Cerebellar nuclear complex (tissue), 1 donor: ENCODE data around the gene ATP9B.
"Not testable (repeated sequence)": the region's sequence is repeated elsewhere in the genome, so short reads cannot be mapped to it uniquely, and the experiment has no call there.

Experiments used
- DNase-seq, 2 experiments: peaks; one replicate each; lab custom pipeline; 2025; lab: John Stamatoyannopoulos, UW

Gene ATP9B

DNA sequence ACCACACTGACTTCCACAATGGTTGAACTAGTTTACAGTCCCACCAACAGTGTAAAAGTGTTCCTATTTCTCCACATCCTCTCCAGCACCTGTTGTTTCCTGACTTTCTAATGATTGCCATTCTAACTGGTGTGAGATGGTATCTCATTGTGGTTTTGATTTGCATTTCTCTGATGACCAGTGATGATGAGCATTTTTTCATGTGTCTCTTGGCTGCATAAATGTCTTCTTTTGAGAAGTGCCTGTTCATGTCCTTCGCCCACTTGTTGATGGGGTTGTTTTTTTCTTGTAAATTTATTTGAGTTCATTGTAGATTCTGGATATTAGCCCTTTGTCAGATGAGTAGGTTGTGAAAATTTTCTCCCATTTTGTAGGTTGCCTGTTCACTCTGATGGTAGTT is 216.0 kb downstream of the ATP9B start:
- DNase-seq, result not testable (repeated sequence)

DNA sequence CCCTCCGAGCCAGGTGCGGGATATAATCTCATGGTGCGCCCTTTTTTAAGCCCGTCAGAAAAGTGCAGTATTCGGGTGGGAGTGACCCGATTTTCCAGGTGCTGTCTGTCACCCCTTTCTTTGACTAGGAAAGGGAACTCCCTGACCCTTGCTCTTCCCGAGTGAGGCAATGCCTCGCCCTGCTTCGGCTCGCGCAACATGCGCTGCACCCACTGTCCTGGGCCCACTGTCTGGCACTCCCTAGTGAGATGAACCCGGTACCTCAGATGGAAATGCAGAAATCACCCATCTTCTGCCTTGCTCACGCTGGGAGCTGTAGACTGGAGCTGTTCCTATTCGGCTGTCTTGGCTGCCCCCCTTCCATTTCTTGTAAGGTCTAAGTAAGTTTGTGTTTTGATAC is 221.2 kb downstream of the ATP9B start:
- not testable (repeated sequence) for DNase-seq

DNA sequence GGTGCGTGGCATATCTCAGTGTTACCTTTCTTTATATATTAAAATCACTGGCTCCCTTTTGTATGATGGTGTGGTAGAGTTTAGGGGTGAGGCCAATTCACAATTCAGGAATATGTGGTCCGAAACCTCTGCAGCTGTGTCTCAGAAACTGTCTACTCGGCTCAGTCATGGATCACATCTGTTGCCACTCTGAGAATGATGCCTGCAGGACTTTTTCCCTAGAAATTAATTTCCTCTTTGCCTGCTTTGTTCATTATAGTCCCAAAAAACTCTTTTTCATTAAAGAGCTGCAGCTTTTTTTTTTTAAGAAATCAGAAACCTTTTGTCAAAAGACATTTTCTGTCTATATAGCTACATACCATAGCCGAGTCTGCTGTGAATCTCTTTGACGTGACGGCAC is 221.7 kb downstream of the ATP9B start:
- DNase-seq, result no peak

DNA sequence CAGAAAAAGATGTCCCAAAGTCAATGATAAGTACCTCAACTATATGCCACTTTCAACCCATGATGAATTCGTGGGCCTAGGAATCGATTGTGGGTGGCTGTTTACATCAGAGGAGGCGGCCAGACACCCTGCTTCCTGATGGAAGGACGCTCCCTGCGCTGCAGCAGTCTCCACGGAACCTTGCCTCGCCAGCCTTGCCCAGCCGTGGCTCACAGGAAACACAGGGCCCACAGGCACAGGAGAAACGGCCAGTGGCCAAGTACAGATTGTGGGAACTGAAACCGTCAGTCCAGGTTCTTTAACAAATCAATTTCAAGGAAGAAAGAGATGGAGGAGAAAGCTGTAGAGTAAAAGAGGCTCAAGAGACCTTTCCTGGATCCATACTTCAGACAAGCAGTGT is 225.0 kb downstream of the ATP9B start:
- no peak for DNase-seq

DNA sequence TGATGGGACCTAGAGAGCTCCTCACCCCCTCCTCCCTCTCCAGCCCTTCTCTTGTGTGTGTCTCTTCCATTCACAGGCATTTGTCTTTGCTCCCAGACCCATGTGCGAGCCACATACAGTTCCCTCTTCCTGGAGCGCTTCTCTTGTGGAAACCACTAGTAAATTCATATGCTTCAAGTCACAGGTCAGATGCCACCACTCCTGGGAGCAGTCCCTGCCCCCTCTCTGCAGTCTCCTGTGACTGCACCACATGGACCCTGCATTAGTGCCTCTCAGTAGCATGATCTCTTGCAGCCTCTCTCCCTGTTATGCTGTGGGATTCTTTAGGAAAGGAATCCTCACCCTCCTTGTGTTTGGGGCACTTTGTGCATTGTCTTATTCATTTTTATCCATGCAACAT is 230.1 kb downstream of the ATP9B start:
- DNase-seq, result no peak

DNA sequence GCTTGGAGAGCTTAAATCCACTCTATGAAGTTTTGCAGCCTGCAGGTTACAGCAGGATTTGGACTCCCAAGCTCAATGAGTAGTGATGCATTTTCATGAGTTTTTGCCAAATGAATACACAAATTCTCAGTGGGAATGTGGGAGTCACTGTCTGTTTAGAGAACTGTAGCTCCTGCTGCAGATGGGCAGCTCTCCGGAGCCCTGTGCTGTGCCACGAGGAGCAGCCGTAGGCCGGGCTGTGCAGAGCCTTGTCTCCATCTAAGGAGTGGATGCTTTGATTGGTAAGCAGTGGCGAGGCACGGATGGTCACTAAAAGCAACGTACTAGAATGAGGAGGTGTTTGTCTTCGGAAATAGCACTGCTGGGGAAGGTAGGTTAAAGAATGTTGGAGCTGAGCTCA is 230.5 kb downstream of the ATP9B start:
- DNase-seq, result no peak

DNA sequence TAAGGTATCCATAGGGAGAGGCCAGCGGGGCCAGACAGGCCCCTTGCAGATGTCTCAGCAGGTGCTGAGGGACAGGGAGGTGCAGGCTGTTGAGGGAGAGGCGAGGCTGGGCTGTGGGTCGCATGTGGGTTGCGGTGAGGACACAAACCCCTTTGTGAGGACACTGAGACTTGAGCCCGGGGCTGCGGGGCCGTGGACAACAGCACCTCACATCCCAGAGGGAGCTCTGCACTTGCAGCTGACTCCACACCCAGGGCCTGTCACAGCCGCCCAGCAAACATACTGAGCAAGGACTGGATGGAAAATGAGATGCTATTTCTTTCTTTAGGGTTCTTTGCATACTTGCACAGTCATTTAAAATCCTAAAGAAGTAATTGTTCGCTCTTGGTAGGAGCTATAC is 231.2 kb downstream of the ATP9B start:
- no peak for DNase-seq

DNA sequence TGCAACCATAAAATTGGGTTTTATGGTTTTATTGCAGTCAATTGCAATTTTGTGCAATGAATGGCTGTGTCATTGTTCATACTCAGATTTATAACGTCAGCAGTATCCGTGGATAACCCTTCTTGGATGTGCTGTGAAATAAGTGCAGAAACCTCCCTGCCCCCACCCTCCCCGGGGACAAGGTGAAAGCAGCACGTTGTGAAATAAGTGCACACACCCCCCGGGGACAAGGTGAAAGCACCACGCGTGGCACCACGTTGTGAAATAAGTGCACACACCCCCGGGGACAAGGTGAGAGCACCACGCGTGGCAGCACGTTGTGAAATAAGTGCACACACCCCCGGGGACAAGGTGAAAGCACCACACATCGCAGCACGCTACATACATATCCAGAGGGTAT is 232.9 kb downstream of the ATP9B start:
- no peak for DNase-seq

DNA sequence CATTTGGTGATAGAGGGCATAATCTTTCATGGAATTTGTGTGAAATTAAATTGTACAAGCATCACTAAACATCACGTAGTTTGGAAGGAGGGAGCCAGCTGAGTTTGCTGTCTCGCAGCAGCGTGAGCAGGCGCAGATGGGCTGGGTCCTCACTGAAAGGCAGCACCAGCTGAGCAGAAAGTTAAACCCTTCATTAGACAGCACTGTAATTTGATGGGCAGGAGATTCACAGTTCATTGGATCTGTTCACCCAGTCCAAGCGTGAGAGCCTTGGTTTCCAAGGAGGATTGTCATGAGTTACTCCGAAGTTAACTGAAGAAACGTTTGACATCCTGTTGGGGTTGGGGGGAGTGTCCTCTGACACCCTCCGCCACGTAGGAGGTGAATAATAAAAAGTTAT is 236.7 kb downstream of the ATP9B start:
- no peak for DNase-seq

DNA sequence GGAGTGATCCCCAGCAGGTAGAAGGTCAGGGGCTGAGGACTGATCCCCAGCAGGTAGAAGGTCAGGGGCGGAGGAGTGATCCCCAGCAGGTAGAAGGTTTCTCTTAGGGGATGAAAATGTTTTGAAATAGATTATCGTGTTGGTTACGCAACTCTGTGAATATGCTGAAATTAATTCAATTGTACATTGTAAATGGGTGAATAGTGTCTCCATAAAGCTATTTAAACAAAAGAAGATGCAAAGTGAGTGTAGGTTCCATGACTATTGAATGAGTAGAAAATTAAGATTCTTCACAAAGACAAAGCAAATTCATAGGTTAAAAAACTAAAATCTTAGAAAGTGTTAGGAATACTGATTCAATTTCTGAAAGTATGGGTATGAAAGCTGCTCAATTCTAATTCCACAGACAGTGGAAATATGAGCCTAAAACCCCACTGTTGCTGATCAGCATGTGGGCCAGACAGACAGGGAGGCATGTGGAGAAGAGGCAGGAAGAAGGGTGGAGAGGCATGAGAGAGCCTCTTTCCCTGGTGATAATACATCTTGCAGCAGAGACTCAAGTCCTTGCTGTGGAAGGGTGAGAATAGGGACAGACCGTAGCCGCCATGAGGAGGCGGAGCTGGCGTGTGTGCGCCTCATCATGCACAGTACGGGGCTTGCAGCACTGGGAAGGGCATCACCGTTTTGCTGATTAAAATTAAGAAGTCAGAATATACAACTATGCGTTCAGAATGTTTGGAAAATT is 240.6 kb downstream of the ATP9B start:
- no peak for DNase-seq

DNA sequence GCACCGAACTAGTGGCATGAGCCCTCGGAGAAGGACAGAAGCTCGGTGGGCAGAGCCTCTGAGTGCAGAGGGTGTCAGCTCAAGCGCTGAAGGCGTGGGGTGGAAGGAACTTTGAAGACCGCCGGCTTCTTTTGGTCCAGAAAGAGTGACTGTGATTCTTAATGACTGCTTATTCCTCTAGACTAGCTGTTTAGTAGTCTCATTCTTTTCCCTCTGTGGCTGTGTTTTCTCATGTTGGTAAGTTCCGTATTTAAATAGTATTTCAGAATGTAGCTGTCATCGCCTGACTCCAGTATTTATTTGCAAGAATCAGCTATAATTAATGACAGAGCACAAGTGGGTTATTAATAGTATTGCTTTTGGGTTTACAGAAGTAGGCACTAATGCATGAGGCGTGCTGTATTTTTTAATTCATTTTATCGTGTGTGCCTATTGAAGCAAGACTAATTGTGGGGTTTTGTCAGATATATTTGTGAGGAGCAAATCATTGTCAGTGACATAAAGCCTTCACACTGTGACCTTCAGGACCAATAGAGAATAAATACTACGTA is 245.7 kb downstream of the ATP9B start:
- DNase-seq, result no peak

DNA sequence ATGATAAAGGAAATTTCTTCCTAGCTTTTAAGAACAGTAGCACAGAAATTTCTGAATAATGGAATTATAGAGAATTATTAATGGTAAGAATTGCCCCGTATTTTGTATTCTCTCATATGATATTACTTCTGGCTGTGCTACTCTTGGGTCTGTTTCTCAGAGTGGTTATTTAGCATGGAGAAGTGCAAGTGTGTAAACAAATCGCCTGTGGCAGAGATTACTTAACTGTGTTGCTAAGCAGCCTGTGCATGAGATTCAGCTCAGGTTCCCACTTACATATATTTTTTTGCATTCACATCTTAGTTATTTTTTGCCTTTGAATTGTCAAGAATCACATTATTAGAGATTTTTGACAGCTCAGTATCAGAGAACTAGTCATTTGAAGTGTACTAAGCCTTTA is 246.4 kb downstream of the ATP9B start:
- no peak for DNase-seq

DNA sequence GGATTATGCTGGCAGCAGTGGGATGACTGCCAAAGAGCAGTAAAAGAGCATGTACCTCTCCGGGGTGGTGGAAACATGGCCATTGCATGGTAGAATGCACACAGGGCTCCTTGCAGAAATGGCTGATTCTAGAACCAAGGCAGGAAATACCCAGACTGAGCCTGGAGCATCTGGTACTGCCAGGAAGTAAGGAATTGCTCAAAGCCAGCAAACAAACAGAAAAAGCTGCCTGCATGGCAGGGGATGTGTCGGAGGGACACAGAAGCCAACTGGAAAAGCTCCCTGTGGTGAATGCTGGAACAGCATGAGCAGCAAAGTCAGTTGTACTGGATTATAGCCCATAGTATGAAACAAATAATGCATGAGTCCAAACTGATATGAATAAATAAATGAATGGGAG is 248.5 kb downstream of the ATP9B start:
- peak; percentile 34 to 62 for DNase-seq

DNA sequence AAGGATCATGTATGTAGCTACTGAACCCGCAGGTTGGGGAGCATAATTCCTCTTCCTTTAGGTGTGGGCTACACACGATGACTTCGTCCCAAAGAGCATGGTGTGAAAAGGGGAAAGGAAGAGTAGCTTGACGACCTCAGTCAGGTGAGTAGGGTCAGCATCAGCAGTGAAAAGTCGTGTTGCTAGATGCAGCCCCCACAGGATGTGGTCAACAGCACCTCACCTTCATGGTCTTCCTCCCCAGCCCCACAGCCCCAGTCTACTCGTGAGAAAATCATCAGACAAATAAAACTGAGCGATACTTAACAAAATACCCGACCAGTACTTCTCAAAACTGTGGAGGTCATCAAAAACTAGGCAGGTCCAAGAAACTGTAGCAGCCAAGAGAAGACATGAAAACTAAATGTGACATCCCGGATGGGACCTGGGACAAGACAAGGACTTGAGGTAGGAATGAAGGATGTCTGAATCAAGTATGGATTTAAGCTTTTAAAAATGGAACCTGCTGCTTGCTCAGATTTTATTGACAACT is 249.0 kb downstream of the ATP9B start:
- no peak for DNase-seq

DNA sequence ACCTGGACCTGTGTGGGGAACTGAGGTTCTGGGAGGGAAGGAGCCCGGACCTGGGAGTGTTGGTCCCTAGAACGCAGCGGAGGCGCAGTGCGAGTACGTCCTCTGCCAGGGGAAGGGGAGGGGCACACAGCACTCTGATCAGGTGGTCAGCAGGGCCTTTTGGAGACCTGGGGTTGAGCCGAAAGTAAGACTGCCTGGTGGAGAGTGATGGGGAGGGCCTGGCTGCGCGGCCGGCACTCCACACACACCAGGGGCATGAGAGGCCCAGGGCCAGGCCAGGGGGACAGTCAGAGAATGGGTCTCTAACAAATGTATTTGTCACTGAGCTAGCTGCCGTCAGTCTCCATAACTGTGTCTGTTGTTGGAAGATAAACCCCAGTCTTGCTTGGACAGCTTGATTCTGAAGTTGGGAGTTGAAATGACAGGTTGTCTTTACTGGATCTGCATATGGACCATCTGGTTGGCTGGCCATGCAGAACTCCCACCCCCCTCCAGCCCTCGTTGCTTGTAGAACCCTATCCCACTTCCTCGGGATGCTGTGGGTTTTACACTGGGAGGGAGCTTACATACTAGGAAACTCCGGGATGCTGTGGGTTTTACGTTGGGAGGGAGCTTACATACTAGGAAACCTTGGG is 251.1 kb downstream of the ATP9B start:
- no peak for DNase-seq

DNA sequence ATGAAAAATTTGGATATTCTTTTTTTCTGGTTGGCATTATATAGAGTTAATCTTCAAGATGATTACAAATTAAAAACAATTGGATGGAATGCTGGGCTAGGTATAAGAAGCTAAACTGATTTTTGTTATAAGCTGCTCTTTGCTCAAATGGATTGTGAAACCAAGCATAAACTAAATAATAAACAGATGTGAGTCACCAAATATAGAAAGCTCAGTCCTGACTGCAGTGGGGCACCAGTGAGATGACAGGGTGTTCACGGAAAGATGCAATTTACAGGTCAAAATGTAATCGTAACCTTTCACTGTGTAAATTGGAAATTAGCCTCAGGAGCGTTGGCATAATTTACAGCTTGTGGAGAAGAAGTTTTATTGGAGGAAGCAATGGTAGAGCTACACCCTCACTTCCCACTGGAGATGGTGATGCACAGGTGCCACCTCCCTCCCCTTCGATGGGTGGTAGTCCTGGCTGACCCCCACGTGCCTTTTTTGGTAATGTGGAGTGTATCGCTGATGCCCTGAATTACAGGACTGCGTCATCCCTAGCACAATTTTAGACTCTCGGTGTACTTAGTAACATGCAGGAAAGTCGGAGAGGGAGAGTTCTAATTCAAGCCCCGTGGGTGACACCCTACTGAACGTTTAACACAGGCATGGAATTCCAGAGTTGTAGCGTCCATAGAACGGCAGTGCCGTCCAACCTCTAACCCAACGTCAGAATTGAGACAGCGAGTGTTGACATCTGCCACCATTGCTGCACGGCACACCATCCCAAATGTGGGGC is 252.6 kb downstream of the ATP9B start:
- DNase-seq, result no peak

DNA sequence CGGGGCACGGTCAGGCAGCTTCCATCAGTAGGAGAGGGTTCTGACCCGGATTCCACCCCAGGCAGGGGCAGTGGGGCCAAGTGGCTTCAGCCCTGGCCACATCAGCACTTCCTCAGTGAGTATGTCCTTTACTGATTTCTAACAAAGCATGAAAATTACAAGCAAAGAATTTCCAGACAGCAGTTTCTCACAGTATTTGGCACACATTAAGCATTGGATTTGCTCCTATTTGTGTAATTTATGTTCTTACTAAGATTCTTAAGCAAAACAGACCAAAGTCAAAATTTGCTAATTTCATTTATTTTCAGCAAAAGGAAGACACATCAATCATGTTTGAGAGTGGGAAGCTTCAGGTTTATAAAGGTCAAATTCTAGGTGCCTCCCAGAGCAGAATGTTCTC is 253.2 kb downstream of the ATP9B start:
- no peak for DNase-seq

DNA sequence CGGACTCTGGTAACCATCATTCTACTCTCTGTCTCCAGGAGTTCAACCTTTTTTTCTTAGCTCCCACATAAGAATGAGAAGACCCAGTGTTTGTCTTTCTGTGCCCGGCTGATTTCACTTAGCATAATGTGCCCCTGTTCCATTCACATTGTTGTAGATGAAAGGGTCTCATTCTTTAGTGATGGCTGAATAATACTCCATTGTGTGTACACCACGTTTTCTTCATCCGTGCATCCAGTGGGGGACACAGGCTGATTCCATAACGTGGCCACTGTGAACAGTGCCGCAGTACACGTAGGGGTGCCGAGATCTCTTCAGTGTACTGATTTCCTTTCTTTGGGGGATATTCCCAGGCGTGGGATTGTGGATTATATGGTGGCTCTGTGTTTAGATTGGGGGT is 254.3 kb downstream of the ATP9B start:
- no peak for DNase-seq

DNA sequence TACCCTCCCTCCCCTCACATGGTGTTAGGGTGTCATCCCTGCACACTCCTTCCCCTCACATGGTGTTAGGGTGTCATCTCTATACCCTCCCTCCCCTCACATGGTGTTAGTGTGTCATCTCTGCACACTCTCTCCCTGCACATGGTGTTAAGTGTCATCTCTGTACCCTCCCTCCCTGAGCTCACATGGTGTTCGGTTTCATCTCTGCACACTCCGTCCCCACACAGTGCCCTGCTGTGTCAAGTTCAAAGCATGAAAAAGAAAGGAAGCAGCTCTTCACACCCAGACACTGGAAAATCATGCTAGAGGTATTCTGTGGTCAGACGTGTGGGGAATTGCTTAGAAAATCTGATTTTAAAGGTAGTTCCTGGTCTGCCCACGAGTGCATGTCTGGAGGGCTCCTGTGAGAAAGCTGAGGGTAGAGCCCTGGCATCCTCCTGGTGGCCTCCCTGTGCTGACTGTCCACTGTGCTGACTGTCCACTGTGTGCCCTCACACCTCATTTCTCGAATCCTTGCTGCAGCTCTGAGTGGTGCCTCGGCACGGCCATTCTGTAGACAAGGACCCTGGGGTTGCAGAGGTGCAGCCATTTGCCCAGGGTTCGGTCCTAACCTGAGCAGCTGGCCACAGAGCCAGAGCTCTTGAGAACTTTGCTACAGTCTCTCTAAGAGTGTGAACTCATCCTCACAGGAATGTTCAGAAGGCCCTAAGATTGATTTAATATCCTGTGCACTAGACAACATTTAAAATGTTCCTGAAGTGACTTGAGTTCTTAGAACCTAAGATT is 257.4 kb downstream of the ATP9B start:
- no peak for DNase-seq

DNA sequence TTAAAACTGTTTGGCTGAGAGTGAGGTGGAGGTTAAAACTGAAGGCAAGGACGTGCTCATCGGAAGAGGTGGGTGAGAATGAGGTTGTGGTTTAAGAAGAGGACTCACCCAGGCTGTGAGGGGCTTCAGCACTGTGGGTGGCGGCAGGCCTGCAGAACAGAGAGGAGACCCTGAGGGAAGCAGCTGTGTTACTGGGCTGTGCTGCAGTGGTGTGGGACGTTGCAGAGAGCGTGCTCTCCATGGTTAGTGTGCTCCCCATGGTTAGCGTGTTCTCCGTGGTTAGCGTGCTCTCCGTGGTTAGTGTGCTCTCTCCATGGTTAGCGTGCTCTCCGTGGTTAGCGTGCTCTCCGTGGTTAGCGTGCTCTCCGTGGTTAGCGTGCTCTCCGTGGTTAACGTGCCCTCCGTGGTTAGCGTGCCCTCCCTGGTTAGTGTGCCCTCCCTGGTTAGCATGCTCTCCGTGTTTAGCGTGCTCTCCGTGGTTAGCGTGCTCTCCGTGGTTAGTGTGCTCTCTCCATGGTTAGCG is 258.1 kb downstream of the ATP9B start:
- no peak for DNase-seq

DNA sequence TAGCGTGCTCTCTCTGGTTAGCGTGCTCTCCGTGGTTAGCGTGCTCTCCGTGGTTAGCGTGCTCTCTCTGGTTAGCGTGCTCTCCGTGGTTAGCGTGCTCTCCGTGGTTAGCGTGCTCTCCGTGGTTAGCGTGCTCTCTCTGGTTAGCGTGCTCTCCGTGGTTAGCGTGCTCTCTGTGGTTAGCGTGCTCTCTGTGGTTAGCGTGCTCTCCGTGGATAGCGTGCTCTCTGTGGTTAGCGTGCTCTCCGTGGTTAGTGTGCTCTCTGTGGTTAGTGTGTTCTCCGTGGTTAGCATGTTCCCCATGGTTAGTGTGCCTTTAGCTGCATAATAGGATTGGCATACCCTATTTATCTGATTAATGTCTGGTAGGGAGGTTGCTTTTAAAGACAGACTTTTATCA is 258.7 kb downstream of the ATP9B start:
- DNase-seq, result not testable (repeated sequence)

DNA sequence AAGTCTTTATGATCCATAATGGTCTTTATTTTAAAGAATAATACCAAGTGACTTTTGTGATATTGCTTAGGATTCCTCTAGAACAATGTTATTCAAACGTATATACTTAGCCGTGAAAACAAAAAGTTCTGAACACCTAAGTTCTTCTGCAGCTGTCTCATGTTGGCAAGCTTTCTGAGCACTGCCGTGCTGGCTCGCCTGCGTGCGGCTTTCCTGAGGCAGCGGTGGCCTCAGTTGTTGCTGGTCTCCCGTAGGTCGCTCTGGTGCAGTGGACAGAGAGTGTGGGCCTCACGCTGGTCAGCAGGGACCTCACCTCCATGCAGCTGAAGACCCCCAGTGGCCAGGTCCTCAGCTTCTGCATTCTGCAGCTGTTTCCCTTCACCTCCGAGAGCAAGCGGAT is 259.7 kb downstream of the ATP9B start:
- no peak for DNase-seq
